HS-27A (cell line): ENCODE results near the gene SYAP1.
"Not testable (repeated sequence)": the region's sequence is repeated elsewhere in the genome, so short reads cannot be mapped to it uniquely, and the experiment has no call there.

Source experiments
- DNase-seq: peaks from one replicate; pipeline ENCODE4 v3.0.0-alpha.2; 2012; ENCODE audit warnings: low read depth, missing footprints

Gene SYAP1

GRCh38 chrX:16779815-16780214, 60.4 kb downstream of the SYAP1 start:
- not testable (repeated sequence) for DNase-seq

DNA sequence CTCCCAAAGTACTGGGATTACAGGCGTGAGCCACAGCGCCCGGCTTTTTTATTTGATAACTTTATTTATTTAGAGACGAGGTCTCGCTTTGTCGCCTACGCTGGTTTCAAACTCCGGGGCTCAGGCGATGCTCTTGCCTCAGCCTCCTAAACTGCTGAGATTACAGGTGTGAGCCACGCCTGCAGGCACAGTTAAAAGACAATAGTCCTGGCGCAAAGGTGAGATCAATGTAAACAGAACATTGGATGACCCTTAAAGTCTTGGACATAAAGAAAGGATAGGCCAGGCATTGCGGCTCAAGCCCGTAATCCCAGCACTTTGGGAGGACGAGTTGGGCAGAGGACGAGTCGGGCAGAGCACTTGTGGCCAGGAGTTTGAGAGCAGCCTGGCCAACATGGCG, 64.0 kb downstream of the SYAP1 start:
- no peak for DNase-seq

GRCh38 chrX:16784440-16784839, 65.0 kb downstream of the SYAP1 start:
- not testable (repeated sequence) for DNase-seq

DNA sequence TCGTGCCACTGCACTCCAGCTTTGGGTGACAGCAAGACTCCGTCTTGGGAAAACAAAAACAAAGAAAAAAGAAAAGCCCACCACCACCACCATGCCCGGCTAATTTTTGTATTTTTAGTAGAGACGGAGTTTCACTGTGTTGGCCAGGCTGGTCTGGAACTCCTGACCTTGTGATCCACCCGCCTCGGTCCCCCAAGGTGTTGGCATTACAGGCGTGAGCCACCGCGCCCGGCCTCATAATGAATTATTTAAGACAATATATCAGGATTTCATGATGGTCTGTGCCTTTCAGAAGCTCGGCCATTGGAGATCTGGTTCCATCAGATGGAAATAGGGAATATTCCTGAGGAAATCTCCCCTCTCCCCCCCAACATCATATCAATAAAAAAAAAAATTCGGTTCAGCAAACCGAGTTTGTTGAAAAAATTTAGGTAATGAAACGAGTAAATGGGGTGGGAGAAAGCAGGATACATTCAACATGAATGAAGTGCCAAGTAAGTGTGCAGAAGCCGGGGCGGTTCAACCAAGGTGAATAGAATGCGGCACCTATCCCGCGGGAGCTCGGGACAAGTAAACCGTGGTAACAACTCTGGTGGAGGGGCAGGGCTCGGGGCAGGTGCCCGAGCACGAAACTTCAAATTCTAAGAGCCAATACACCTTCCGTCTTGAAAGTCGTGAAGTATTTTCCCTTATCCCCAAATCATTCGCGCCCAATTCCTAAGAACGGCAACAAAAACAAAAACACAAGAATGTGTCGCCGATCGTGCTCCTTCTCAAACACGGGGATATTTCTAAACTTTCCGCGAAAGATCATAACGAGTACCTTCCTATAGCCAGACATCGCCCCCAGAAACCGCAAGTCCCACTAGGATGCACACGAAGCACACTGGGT, 66.1 kb downstream of the SYAP1 start:
- no peak for DNase-seq

DNA sequence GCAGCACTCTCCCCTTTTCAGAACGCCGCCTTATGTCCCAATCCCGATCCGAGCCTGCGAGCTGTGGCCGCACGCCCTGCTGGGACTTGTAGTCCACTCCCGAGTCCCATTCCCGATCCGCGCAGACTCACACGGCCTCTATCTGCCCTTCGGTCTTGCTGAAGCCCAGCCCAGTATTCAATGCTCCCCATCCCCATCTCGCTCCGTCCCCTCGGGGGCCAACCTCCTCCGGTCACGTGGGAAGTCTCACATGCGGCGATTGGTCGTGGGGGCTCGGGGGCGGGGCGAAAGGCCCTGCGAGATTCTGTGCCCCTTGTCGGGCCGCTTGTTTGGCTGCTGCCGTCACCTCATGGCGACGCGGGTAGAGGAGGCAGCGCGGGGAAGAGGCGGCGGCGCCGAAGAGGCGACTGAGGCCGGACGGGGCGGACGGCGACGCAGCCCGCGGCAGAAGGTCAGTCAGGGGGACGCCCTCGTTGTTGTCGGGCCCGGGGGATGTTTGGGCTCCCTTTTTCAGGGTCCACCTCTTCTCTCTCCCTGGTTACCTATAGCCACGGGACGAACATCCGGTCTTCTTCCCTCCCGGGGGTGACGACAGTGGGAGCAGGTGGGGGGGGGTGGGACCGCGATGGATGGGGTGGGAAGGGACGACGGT, 66.9 kb downstream of the SYAP1 start, which contains the start of gene TXLNG:
Gene TXLNG (plus strand): TSS at position 328 of the 652 bp plus-strand sequence. CDS start 22 bp downstream, at position 350.
- DNase-seq: peak; percentile 77

GRCh38 chrX:16786791-16787735, 67.7 kb downstream of the SYAP1 start:
- no peak for DNase-seq

- no peak for DNase-seq
These were observed 69.1 kb downstream of the SYAP1 start for GRCh38 chrX:16788477-16788876.

GRCh38 chrX:16796298-16796697, 76.9 kb downstream of the SYAP1 start:
- no peak for DNase-seq

GRCh38 chrX:16797358-16797757, 77.9 kb downstream of the SYAP1 start:
- no peak for DNase-seq

DNA sequence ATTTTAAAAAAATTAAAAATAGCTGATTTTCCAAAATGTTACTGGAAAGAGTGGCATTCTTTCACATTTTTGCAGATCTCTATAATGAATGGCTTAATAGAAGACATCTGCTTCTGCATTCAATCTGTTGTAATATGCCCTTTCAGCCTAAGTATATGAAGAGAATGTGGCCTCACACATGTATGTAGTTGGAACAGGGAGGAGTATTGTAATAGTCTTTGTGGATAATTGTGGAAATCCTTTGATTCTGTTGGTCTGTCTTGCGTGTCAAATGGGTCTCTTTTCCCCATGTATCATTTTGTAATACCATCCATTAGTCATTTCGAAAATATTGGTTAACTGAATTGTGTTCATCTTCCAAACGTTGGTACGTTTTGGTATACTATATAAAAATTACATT, 78.4 kb downstream of the SYAP1 start:
- DNase-seq: no peak

GRCh38 chrX:16804923-16805464, 85.6 kb downstream of the SYAP1 start:
- DNase-seq: no peak

GRCh38 chrX:16807548-16807947, 88.1 kb downstream of the SYAP1 start:
- DNase-seq: no peak

GRCh38 chrX:16807976-16808542, 88.6 kb downstream of the SYAP1 start:
- no peak for DNase-seq

GRCh38 chrX:16814597-16814996, 95.2 kb downstream of the SYAP1 start:
- no peak for DNase-seq
